GM10266 (cell line): Measurements from ENCODE around the gene SPATA13.

Source experiments
- DNase-seq: peaks from one replicate; pipeline ENCODE4 v3.0.0; 2012; ENCODE audit errors: extremely low spot score
- TF ChIP-seq, protein P1 (sequence below): IDR thresholded peaks from 2 replicates; pipeline ENCODE4 v1.5.1; 2012; ENCODE audit warnings: mild to moderate bottlenecking, low read depth; ENCODE audit not compliant: control insufficient read depth, insufficient read depth; ENCODE audit errors: missing control alignments

The SPATA13 gene

DNA sequence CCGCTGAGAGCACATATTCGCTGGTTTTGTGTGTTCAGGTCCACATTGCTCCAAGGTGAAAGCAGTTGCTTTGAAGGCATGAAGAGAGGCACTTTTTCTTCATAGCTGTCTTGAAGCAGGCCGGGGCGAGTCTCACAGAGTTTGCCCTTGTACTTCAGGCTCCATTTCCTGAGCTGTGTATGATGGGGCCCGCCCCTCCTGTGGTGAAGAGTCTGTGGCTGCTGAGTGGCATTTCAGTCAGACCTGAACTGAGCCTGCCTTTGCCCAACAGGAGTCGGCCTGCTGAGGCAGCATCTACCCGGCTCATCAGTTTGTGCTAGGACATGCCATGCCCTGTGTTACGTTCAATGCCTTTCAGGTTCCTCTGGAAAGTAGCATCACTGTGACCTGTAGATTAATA is 104.5 kb downstream of the SPATA13 start:
- TF ChIP-seq, protein P1, sequence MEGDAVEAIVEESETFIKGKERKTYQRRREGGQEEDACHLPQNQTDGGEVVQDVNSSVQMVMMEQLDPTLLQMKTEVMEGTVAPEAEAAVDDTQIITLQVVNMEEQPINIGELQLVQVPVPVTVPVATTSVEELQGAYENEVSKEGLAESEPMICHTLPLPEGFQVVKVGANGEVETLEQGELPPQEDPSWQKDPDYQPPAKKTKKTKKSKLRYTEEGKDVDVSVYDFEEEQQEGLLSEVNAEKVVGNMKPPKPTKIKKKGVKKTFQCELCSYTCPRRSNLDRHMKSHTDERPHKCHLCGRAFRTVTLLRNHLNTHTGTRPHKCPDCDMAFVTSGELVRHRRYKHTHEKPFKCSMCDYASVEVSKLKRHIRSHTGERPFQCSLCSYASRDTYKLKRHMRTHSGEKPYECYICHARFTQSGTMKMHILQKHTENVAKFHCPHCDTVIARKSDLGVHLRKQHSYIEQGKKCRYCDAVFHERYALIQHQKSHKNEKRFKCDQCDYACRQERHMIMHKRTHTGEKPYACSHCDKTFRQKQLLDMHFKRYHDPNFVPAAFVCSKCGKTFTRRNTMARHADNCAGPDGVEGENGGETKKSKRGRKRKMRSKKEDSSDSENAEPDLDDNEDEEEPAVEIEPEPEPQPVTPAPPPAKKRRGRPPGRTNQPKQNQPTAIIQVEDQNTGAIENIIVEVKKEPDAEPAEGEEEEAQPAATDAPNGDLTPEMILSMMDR: no peak
- DNase-seq: no peak

DNA sequence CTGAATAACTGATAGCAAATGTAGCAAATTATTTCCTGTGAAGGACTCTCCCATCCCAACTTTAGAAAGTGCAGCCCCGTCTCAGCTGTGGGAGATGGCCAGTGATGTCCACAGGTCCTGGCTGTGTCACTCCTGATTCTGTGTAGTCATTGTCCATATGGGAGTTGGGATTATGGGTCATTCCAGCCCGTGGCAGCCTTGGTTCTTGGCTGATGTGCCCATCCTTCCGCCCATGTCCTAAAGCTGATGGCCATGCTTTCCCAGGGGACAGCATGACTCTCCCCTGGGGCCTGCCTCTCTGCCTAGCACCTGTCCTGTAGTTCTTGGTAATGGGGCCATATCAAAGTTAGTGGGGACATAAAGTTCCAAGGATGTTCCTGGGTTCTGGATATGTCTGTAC is 104.9 kb downstream of the SPATA13 start:
- TF ChIP-seq, protein P1: no peak
- no peak for DNase-seq

DNA sequence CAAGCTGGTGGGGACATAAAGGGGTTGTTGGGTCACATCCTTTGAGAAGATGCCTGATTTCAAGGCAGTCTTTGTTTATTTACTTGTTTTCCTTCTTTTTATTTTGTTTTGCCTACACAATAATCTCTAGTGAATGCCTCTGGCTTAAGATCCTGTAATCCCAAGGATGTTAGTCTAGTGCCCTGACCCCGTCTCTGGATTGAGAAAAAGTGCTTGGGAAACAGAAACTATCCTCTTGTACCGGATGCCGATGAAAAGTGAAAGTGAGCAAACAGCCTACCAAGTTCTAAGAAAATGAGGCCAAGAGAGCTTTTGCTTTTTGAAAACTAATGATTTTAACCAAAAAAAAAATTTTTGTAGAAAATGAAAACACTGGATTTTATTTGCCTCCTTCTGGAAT is 106.8 kb downstream of the SPATA13 start:
- TF ChIP-seq, protein P1: no peak
- peak; percentile 40 for DNase-seq

DNA sequence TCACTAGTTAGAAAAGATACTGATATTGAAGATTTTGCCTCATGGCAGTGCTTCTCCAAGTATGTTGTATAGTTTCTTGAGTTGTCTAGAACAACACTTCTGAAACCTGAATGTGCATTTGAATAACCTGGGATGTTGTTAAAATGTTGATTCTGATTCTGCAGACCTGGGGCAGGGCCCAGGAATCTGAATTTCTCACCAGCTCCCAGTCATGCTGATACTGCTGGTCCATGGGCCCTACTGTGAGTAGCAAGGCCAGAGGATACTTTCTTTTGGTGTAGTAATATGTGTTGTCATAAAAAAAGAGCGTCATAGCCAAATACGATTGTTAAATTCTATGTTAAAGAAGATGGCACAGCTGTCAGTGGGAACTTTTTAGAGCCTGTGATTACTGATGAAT is 107.3 kb downstream of the SPATA13 start:
- TF ChIP-seq, protein P1: no peak
- DNase-seq: no peak

DNA sequence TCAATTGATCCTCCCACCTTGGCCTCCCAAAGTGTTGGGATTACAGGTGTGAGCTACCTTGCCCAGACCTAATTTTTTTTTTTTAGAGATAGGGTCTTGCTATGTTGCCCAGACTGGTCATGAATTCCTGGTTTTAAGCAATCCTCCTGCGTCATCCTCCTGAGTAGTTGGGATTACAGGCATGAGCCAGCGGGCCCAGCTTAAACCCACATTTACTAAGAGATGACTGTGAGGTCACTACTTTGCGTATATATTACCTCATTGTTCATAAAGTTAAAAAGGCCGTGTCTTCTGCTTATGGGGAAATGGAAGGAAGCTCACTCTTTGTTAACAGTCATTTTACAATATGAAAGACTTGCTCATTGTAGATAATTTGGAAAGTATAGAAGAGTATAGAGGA is 109.3 kb downstream of the SPATA13 start:
- TF ChIP-seq, protein P1: no peak
- no peak for DNase-seq

DNA sequence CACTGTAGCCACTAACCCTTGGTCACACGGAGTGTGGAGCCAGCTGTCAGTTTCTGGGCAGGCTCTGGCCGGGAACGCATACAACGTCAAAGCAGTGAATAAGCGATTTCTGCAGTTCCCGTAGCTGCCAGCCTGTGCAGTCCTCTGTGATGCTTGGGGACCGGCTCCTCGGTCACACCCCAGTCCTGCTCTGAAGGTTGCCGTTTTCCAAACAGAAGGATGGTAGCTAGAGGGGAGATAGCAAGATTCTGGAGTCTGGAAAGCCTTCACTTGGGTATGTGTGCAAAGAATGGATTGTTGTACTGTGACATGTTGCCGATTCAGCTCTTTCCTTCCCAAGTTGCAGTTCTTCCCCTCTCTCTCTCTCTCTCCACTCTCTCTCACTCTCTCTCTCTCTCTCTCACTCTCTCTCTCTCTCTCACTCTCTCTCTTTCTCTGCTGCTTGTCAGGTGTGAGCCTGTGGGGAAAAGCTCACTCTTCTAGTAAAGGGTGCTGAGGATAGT is 110.2 kb downstream of the SPATA13 start:
- TF ChIP-seq, protein P1: no peak
- peak; percentile 57 for DNase-seq

DNA sequence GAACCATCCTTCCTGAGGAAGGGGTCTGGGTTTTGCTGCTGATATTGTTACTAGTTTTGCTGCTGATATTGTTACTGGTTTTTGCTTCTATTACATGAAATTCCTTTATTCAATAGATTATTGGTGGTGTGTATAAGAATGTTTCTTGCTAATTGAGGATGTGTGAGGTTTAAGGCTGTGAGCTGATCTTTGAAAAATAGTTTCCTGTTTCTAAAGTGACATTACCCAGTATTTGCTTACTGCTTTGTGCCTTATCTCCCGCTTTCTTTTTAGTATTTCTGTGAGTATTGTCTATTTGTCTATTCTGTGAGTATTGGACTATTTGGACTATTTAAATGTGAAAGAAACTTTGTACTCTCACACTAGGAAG is 110.7 kb downstream of the SPATA13 start:
- TF ChIP-seq, protein P1: no peak
- DNase-seq: no peak
